ENCODE measurements around the gene IL17B. TPM values are rescaled to one million over a fixed set of nuclear protein-coding genes. Genes with fewer than 3 reads are reported as not detected.

IL17B gene
- total RNA-seq, 4 donors from 2014 or later, result 2.0 to 2.5 (median 2.1) TPM; not detected in 1

DNA sequence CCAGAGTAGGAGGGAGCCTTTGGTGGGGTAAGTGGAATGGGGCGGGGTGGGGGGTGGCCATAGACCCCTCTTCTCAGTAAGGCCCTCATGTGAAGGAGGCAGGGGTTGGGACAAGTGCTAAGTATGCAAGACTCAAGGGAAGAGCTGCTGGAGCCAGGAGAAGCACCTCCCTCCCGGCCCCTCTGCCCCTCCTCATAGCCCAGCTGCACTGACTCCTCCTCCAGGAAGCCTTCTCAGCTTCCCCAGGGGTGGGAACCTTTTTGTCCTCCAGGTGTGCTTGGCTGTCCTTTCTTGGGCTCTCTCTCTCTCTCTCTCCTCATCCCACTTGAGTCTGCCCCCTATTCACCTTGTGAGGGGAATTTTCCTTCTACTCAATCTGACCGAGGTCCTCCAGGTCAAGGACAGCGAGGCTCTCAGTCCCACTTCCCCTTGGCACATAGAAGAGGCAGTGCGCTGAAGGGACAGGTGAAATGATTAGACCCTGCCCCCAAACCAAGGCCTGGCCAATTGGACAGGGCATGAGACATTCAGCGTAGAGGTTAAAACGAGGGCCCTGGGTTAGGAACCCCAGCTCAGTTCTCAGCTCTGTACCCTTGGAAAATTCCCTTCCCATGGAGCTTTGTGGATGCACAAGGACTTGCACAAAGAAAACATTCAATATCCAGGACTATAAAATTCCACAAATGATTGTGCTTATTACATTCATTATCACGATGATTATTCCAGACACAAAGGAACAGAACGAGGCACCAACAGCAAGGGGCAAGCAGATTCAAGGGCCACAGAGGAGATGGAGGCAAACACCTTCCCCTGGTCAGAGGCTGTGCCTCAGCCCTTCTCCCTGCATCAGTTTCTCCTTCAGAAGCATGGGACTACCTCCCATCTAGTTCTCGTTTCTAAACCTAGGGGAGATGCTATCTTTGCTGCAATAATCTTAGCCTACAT is 45.6 kb upstream of the IL17B start:
- no peak for DNase-seq
- WGBS, 2 donors, result 60 to 76% methylated on average over 5 to 6 of the region's 10 CpGs

DNA sequence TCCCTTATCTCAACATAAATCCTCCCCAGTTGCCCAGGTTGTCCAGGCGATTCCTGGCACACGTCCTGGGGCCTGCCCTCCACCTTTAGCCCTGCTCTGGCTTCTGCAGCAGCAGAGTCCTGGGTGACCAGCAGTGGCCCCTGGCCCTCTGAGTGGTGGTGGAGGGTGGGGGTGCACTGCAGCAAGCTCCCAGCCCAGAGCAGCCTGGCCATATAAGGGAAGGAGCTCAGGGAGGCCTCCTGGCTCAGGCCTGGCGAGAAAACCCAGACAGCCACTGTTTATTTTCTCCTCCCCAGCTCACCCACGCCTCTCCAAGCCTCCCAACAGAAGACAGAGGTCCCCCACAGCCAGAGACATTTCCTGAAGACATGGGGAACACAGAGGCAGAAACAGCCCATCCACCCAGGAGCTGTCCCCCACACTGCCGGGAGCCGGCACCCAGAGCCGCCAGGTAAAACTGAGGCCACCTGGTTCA is 44.7 kb upstream of the IL17B start:
- intact Hi-C loops (cut with DNase I), result no loop called here
- DNase-seq, result no peak
- Histone ChIP-seq H3K27ac (peak overlapping the region; percentile 52 to 90 (median 84)), H3K36me3 (peaks cover 0 to 37% (median 0%) of the 10 kb centered on the region in 3 donors), H3K27me3 (no peaks in the 10 kb centered on the region), H3K4me1 (peaks cover 12 to 79% (median 46%) of the 10 kb centered on the region in 3 donors), H3K4me3 (no peak overlapping the region), H3K9me3 (no peaks in the 10 kb centered on the region)
- 40 to 71% methylated on average over 1 to 3 of the region's 7 CpGs for WGBS, 2 donors
- TF ChIP-seq POLR2A (IDR thresholded peaks at IDR 0.05), result no peak
- TF ChIP-seq, protein P1, sequence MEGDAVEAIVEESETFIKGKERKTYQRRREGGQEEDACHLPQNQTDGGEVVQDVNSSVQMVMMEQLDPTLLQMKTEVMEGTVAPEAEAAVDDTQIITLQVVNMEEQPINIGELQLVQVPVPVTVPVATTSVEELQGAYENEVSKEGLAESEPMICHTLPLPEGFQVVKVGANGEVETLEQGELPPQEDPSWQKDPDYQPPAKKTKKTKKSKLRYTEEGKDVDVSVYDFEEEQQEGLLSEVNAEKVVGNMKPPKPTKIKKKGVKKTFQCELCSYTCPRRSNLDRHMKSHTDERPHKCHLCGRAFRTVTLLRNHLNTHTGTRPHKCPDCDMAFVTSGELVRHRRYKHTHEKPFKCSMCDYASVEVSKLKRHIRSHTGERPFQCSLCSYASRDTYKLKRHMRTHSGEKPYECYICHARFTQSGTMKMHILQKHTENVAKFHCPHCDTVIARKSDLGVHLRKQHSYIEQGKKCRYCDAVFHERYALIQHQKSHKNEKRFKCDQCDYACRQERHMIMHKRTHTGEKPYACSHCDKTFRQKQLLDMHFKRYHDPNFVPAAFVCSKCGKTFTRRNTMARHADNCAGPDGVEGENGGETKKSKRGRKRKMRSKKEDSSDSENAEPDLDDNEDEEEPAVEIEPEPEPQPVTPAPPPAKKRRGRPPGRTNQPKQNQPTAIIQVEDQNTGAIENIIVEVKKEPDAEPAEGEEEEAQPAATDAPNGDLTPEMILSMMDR (IDR thresholded peaks at IDR 0.05), result no peak

More for the DNA sequence above, 45.6 kb upstream of the IL17B start:
- Histone ChIP-seq H3K27me3 (no peaks in the 10 kb centered on the region), H3K4me1 (peaks cover 12 to 78% (median 45%) of the 10 kb centered on the region in 3 donors), H3K9me3 (no peaks in the 10 kb centered on the region), H3K4me3 (no peak overlapping the region), H3K36me3 (peaks cover 0 to 37% (median 0%) of the 10 kb centered on the region in 3 donors), H3K27ac (peak overlapping the region; percentile 19 to 90 (median 84))
- intact Hi-C loops (cut with DNase I), result no loop called here
- no peak for TF ChIP-seq POLR2A (IDR thresholded peaks at IDR 0.05)
- TF ChIP-seq, protein P1 (IDR thresholded peaks at IDR 0.05), result no peak

DNA sequence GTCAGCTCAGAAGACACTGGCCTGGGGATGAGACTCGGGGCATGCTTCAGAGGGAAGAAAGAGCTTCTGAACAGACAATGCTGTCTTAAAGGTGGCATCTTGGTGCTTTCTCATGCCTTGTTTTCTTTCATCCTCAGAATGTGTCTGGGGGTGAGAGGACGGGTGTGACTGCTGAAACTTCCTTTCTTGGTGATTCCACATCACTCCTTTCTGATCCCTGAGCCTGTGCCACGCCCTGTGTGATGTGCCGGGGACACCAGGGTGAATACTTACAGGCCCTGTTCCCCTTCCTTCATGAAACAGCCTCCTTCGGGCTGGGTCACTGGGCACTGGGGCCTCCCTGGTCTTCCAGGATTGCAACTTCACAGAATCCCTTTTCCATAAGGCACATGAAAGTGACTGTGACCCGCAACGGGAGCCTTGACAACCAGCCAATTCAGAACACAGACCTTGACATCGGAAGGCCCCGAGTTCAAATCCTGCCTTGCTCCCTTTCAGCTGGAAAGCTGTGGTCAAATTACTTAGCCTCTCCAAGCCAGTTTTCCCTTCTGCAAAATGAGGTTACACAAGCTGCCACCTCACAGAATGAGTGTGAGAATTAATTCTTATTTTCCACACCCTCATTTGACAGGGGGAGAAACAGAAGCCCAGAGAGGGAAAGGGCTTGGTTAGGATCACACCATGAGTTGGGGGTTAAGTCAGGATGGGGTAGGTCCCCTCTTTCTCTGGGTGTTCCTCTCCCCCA is 44.1 kb upstream of the IL17B start:
- Histone ChIP-seq H3K9me3 (no peaks in the 10 kb centered on the region), H3K4me1 (peaks cover 12 to 79% (median 43%) of the 10 kb centered on the region in 3 donors), H3K27me3 (no peaks in the 10 kb centered on the region), H3K36me3 (peaks cover 0 to 37% (median 0%) of the 10 kb centered on the region in 3 donors), H3K4me3 (peak overlapping the region in 1 of 4 donors; percentile 41), H3K27ac (peak overlapping the region; percentile 52 to 90 (median 84))
- 17 to 56% methylated on average over 4 to 8 of the region's 9 CpGs for WGBS, 2 donors
- no peak for DNase-seq
- no peak for TF ChIP-seq POLR2A (IDR thresholded peaks at IDR 0.05)
- intact Hi-C loops (cut with DNase I), result no loop called here

DNA sequence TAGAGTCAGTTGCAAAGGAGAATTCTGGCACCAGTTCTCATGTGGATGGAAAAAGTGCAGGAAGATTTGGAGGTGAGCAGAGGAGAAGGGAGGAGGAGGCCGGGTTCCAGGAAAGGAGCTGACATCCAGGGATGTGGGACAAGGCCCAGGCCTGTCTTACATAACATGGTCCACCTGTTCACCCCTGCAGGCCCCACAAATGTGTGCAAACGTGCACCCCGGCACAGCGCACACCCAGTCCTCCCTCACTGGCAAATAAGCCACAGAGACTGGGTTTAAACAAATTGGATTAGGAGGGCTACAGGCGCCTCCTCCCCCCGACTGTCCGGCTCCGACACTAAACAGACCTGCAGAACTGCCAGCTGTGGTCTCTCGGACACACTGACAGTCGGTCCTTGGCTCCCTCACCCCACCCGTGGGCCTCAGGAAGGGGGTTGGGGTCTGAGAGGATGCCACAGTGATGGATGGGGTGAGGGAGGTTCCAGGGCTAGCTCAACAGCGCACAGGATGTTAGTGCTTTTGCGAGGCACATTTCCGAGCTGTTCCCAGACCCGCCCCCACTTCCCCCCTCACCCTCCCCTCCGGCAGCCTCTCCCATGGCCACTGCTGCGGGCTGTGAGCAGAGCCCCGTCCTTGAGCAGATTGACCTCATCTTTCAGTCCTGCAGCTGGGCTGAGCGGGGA is 43.4 kb upstream of the IL17B start:
- DNase-seq, result no peak
- Histone ChIP-seq H3K27me3 (no peaks in the 10 kb centered on the region), H3K9me3 (no peaks in the 10 kb centered on the region), H3K27ac (peak overlapping the region; percentile 52 to 90 (median 84)), H3K4me3 (peak overlapping the region in 1 of 4 donors; percentile 41), H3K36me3 (peaks cover 0 to 32% (median 0%) of the 10 kb centered on the region in 3 donors), H3K4me1 (peaks cover 12 to 86% (median 46%) of the 10 kb centered on the region in 3 donors)
- 18 to 48% methylated on average over 4 to 11 of the region's 19 CpGs for WGBS, 2 donors
- intact Hi-C loops (cut with DNase I), result no loop called here
- TF ChIP-seq POLR2A (IDR thresholded peaks at IDR 0.05), result no peak
- TF ChIP-seq, protein P1 (IDR thresholded peaks at IDR 0.05), result no peak

DNA sequence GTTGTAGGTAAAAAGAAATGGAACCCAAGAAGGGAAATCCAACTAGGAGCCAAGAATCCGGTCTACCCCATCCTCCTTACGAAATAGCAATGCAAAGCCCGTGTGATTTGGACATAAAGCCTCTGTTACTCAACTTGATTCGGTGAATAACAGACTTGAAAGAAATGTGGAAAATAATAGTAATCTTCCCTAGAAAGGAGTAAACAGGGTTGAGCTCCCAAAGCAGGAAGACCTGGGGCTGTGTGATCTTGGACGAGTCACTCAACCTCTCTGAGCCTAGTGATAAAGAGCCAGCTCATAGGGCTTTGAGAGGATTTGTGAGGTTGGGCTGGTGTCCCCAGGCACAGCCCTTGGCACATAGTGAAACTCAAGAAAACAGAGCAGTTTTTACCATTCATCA is 42.7 kb upstream of the IL17B start:
- DNase-seq, result no peak
- peaks cover 0 to 26% (median 0%) of the 10 kb centered on the region in 3 donors for H3K36me3 ChIP-seq
- no peaks in the 10 kb centered on the region for H3K9me3 ChIP-seq
- intact Hi-C loops (cut with DNase I), result no loop called here
- TF ChIP-seq, protein P1 (IDR thresholded peaks at IDR 0.05), result no peak
- no peak for TF ChIP-seq POLR2A (IDR thresholded peaks at IDR 0.05)
- WGBS, 2 donors, result 32% methylated on average over 5 of the region's 5 CpGs
- no peaks in the 10 kb centered on the region for H3K27me3 ChIP-seq
- H3K4me3 ChIP-seq, result peak overlapping the region in 1 of 4 donors; percentile 41
- peak overlapping the region; percentile 52 to 90 (median 84) for H3K27ac ChIP-seq
- peaks cover 12 to 93% (median 46%) of the 10 kb centered on the region in 3 donors for H3K4me1 ChIP-seq

Data from esophagus squamous epithelium (tissue), 5 donors.